WERI-Rb-1 (cell line): ENCODE measurements around the gene TFF3.

Experiments used
- DNase-seq: peaks from one replicate; pipeline ENCODE4 v3.0.0-alpha.2; 2020
- H3K27ac ChIP-seq: fragments of 250-450 bp; sonication (Bioruptor Pico); 2 replicates; pipeline ENCODE4 v1.5.1; 2020; ENCODE audit warnings: mild to moderate bottlenecking, moderate library complexity
- H3K27me3 ChIP-seq: fragments of 250-450 bp; sonication (Bioruptor Pico); 2 replicates; pipeline ENCODE4 v1.5.1; 2021; ENCODE audit warnings: mild to moderate bottlenecking, low read depth, moderate library complexity; ENCODE audit not compliant: insufficient read depth, severe bottlenecking
- H3K36me3 ChIP-seq: fragments of 250-450 bp; sonication (Bioruptor Pico); 2 replicates; pipeline ENCODE4 v1.5.1; 2020; ENCODE audit warnings: mild to moderate bottlenecking, moderate library complexity
- H3K4me3 ChIP-seq: 2 replicates; pipeline ENCODE4 v1.5.1; 2011; ENCODE audit warnings: low read depth, mild to moderate bottlenecking, control low read depth, low read length
- H3K9me3 ChIP-seq: fragments of 250-450 bp; sonication (Bioruptor Pico); 2 replicates; pipeline ENCODE4 v1.5.1; 2021; ENCODE audit warnings: mild to moderate bottlenecking, moderate library complexity; ENCODE audit not compliant: severe bottlenecking
- CTCF ChIP-seq: IDR thresholded peaks from 2 replicates; pipeline ENCODE4 v1.5.1; 2011; ENCODE audit warnings: low read depth, mild to moderate bottlenecking, control low read depth, inconsistent platforms, low read length

TFF3 gene

GRCh38 chr21:42340187-42341050 lies 25.2 kb upstream of the TFF3 start:
- Histone ChIP-seq H3K27me3 (no peaks in the 10 kb centered on the region), H3K27ac (no peak overlapping the region), H3K9me3 (no peaks in the 10 kb centered on the region), H3K4me3 (no peak overlapping the region), H3K36me3 (no peaks in the 10 kb centered on the region)
- DNase-seq, result no peak
- TF ChIP-seq CTCF, result no peak

- no peaks in the 10 kb centered on the region for H3K36me3 ChIP-seq
- H3K9me3 ChIP-seq, result no peaks in the 10 kb centered on the region
- H3K4me3 ChIP-seq, result no peak overlapping the region
- no peak for DNase-seq
- H3K27ac ChIP-seq, result no peak overlapping the region
- no peak for TF ChIP-seq CTCF
- H3K27me3 ChIP-seq, result no peaks in the 10 kb centered on the region
Measured at GRCh38 chr21:42338729-42339715, 23.8 kb upstream of the TFF3 start.

- Histone ChIP-seq H3K27ac (no peak overlapping the region), H3K4me3 (no peak overlapping the region), H3K36me3 (no peaks in the 10 kb centered on the region), H3K27me3 (no peaks in the 10 kb centered on the region), H3K9me3 (no peaks in the 10 kb centered on the region)
- DNase-seq, result peak; percentile 88
- TF ChIP-seq CTCF, result peak; percentile 95
Measured at GRCh38 chr21:42337830-42338728, 22.9 kb upstream of the TFF3 start.

- TF ChIP-seq CTCF, result no peak
- H3K27ac ChIP-seq, result no peak overlapping the region
- no peaks in the 10 kb centered on the region for H3K9me3 ChIP-seq
Measured at GRCh38 chr21:42337276-42337675, 22.1 kb upstream of the TFF3 start.

GRCh38 chr21:42336054-42336453 lies 20.8 kb upstream of the TFF3 start:
- Histone ChIP-seq H3K9me3 (no peaks in the 10 kb centered on the region), H3K4me3 (no peak overlapping the region), H3K27ac (no peak overlapping the region), H3K27me3 (no peaks in the 10 kb centered on the region), H3K36me3 (no peaks in the 10 kb centered on the region)
- TF ChIP-seq CTCF, result no peak
- no peak for DNase-seq

More at GRCh38 chr21:42337276-42337675, 22.1 kb upstream of the TFF3 start:
- H3K27me3 ChIP-seq, result no peaks in the 10 kb centered on the region
- no peaks in the 10 kb centered on the region for H3K36me3 ChIP-seq
- no peak for DNase-seq
- H3K4me3 ChIP-seq, result no peak overlapping the region
